HL-60 (cell line): Measurements from ENCODE around the gene IDH2.

ENCODE experiments used
- GABPA ChIP-seq: IDR thresholded peaks from 2 replicates; pipeline ENCODE4 v1.6.1; 2012; ENCODE audit warnings: low read depth
- POLR2AphosphoS5 ChIP-seq: IDR thresholded peaks from 2 replicates; pipeline ENCODE4 v1.6.1; 2012; ENCODE audit warnings: low read depth
- REST ChIP-seq: IDR thresholded peaks from 2 replicates; pipeline ENCODE4 v1.6.1; 2012; ENCODE audit warnings: low read depth; ENCODE audit not compliant: insufficient replicate concordance
- SPI1 ChIP-seq: IDR thresholded peaks from 2 replicates; pipeline ENCODE4 v1.6.1; 2012; ENCODE audit warnings: low read depth, mild to moderate bottlenecking, borderline replicate concordance
- TF ChIP-seq, protein P1 (sequence below): IDR thresholded peaks from one replicate; pipeline ENCODE4 v1.5.1; 2011; ENCODE audit warnings: low read length, control low read depth, inconsistent platforms; ENCODE audit not compliant: insufficient read depth

- TF ChIP-seq POLR2AphosphoS5 = no peak
- TF ChIP-seq, protein P1, sequence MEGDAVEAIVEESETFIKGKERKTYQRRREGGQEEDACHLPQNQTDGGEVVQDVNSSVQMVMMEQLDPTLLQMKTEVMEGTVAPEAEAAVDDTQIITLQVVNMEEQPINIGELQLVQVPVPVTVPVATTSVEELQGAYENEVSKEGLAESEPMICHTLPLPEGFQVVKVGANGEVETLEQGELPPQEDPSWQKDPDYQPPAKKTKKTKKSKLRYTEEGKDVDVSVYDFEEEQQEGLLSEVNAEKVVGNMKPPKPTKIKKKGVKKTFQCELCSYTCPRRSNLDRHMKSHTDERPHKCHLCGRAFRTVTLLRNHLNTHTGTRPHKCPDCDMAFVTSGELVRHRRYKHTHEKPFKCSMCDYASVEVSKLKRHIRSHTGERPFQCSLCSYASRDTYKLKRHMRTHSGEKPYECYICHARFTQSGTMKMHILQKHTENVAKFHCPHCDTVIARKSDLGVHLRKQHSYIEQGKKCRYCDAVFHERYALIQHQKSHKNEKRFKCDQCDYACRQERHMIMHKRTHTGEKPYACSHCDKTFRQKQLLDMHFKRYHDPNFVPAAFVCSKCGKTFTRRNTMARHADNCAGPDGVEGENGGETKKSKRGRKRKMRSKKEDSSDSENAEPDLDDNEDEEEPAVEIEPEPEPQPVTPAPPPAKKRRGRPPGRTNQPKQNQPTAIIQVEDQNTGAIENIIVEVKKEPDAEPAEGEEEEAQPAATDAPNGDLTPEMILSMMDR = no peak
- no peak for TF ChIP-seq REST
- no peak for TF ChIP-seq GABPA
- TF ChIP-seq SPI1 = no peak
Measured at GRCh38 chr15:90046911-90047392, 55.3 kb downstream of the IDH2 start.
